NT2/D1 (cell line): Measurements from ENCODE around the gene BCAS4.
"Not testable (repeated sequence)": the region's sequence is repeated elsewhere in the genome, so short reads cannot be mapped to it uniquely, and the experiment has no call there.

Experiments used
- DNase-seq: peaks from one replicate; pipeline ENCODE4 v3.0.0-alpha.2; 2011; ENCODE audit warnings: low read depth, low spot score
- H3K27me3 ChIP-seq: 2 replicates; pipeline ENCODE4 v1.6.0; 2011; ENCODE audit warnings: mild to moderate bottlenecking; ENCODE audit not compliant: insufficient read length, insufficient read depth
- H3K36me3 ChIP-seq: 2 replicates; pipeline ENCODE4 v1.6.1; 2011; ENCODE audit warnings: mild to moderate bottlenecking, low read length, mixed read lengths; ENCODE audit not compliant: insufficient read depth, insufficient read length
- H3K4me1 ChIP-seq: 2 replicates; pipeline ENCODE4 v1.5.1; 2011; ENCODE audit not compliant: insufficient read depth, insufficient read length
- H3K4me3 ChIP-seq: 2 replicates; pipeline ENCODE4 v1.5.1; 2011; ENCODE audit warnings: low read depth; ENCODE audit not compliant: insufficient read length
- H3K9ac ChIP-seq: 2 replicates; pipeline ENCODE4 v1.6.0; 2011; ENCODE audit warnings: low read depth; ENCODE audit not compliant: insufficient read length
- H3K9me3 ChIP-seq: 2 replicates; pipeline ENCODE4 v1.5.1; 2011; ENCODE audit warnings: mild to moderate bottlenecking, low read length; ENCODE audit not compliant: insufficient read depth
- SUZ12 ChIP-seq: IDR thresholded peaks from 2 replicates; pipeline ENCODE4 v1.6.1; 2011; ENCODE audit not compliant: insufficient read length, insufficient read depth; ENCODE audit errors: extremely low read depth
- YY1 ChIP-seq: IDR thresholded peaks from 2 replicates; pipeline ENCODE4 v1.6.1; 2011; ENCODE audit not compliant: insufficient read length, insufficient read depth
- ZNF274 ChIP-seq: IDR thresholded peaks from 2 replicates; pipeline ENCODE4 v1.6.1; 2011; ENCODE audit warnings: mild to moderate bottlenecking, low read depth, low read length

BCAS4 gene

GRCh38 chr20:50877232-50877743 lies 82.4 kb downstream of the BCAS4 start:
- TF ChIP-seq SUZ12 (no peak), ZNF274 (no peak)
- peak; percentile 59 for DNase-seq
- Histone ChIP-seq H3K36me3 (peaks cover 48% of the 10 kb centered on the region), H3K9ac (no peak overlapping the region), H3K9me3 (no peaks in the 10 kb centered on the region), H3K4me1 (peaks cover 22% of the 10 kb centered on the region), H3K4me3 (no peak overlapping the region), H3K27me3 (no peaks in the 10 kb centered on the region)

GRCh38 chr20:50879649-50880550 lies 85.0 kb downstream of the BCAS4 start:
- no peaks in the 10 kb centered on the region for H3K27me3 ChIP-seq
- H3K4me1 ChIP-seq: peaks cover 11% of the 10 kb centered on the region
- DNase-seq: no peak
- H3K9ac ChIP-seq: no peak overlapping the region
- peaks cover 33% of the 10 kb centered on the region for H3K36me3 ChIP-seq
- no peak overlapping the region for H3K4me3 ChIP-seq
- TF ChIP-seq ZNF274 (no peak), SUZ12 (no peak), YY1 (no peak)
- peaks cover 6% of the 10 kb centered on the region; the same call in 1 of the 2 replicates for H3K9me3 ChIP-seq

GRCh38 chr20:50881759-50882424 lies 87.0 kb downstream of the BCAS4 start:
- DNase-seq, H3K9me3 ChIP-seq, H3K27me3 ChIP-seq, H3K4me3 ChIP-seq, H3K9ac ChIP-seq, H3K4me1 ChIP-seq: not testable (repeated sequence)
- peaks cover 23% of the 10 kb centered on the region for H3K36me3 ChIP-seq

DNA sequence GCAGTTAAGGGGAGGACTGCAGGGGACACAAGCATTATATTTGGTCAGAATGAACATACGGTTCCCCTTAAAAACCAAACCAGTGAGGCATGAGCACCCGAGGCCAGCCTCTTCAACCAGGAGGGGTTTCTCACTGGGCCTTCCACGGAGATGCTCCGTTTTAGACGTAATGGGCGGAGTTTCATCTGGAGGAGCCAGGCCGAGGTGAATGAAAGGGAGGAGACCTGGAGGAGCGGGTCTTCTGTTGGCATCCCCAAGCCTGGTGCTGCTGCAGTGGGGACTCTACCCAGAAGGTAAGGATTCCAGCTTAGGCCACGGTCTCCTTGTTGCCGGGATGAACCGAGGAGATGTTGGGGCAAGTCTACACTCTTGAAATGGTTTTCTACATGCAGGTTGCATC lies 89.0 kb downstream of the BCAS4 start:
- Histone ChIP-seq H3K9me3 (peaks cover 6% of the 10 kb centered on the region; the same call in 1 of the 2 replicates), H3K9ac (no peak overlapping the region), H3K27me3 (no peaks in the 10 kb centered on the region), H3K36me3 (peaks cover 20% of the 10 kb centered on the region), H3K4me1 (no peaks in the 10 kb centered on the region), H3K4me3 (no peak overlapping the region)
- TF ChIP-seq ZNF274 (no peak), SUZ12 (no peak), YY1 (no peak)
- DNase-seq: no peak

- H3K4me1 ChIP-seq: no peaks in the 10 kb centered on the region
- TF ChIP-seq YY1 (no peak), SUZ12 (no peak), ZNF274 (no peak)
- peaks cover 21% of the 10 kb centered on the region for H3K36me3 ChIP-seq
Observed at GRCh38 chr20:50885068-50885467, 90.2 kb downstream of the BCAS4 start.

DNA sequence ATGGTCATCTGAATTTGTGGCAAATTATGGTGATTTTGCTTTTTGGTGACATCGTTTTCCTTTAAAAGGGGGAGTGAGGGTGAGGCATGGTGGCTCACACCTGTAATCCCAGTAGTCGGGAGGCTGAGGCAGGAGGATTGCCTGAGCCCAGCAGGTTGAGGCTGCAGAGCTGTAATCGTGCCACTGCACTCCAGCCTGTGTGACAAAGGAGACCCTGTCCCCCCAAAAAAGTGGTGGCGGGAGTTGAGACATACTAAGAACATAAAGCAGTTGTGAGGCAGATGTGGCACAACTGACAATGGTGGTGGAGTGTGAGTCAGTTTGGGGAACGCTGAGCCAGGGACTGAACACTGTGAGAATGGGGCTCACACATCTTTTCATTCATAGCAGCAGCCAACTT lies 90.9 kb downstream of the BCAS4 start:
- H3K27me3 ChIP-seq: no peaks in the 10 kb centered on the region
- TF ChIP-seq YY1: no peak
- TF ChIP-seq SUZ12: no peak
- H3K36me3 ChIP-seq: peaks cover 23% of the 10 kb centered on the region

More at GRCh38 chr20:50885068-50885467, 90.2 kb downstream of the BCAS4 start:
- H3K9ac ChIP-seq: no peak overlapping the region
- no peak overlapping the region for H3K4me3 ChIP-seq
- H3K9me3 ChIP-seq: peaks cover 6% of the 10 kb centered on the region; the same call in 1 of the 2 replicates
- no peak for DNase-seq
- no peaks in the 10 kb centered on the region for H3K27me3 ChIP-seq

GRCh38 chr20:50886184-50886790 lies 91.4 kb downstream of the BCAS4 start:
- Histone ChIP-seq H3K4me1 (no peaks in the 10 kb centered on the region), H3K9me3 (peaks cover 6% of the 10 kb centered on the region; the same call in 1 of the 2 replicates), H3K9ac (no peak overlapping the region), H3K27me3 (no peaks in the 10 kb centered on the region), H3K36me3 (peaks cover 28% of the 10 kb centered on the region), H3K4me3 (no peak overlapping the region)
- TF ChIP-seq YY1 (no peak), ZNF274 (no peak), SUZ12 (no peak)
- no peak for DNase-seq

More for the DNA sequence above, 90.9 kb downstream of the BCAS4 start:
- Histone ChIP-seq H3K9me3 (peaks cover 6% of the 10 kb centered on the region; the same call in 1 of the 2 replicates), H3K4me1 (no peaks in the 10 kb centered on the region), H3K4me3 (no peak overlapping the region), H3K9ac (no peak overlapping the region)
- DNase-seq: no peak
